C4-2B (cell line): ENCODE measurements around the gene MAP3K6.

Experiments used
- H3K27ac ChIP-seq: fragments of 450-650 bp; 2 replicates; pipeline ENCODE4 v1.5.1; 2017
- ZFX ChIP-seq: fragments of 450-650 bp; IDR thresholded peaks from 2 replicates; pipeline ENCODE4 v1.6.1; 2017
- TF ChIP-seq, protein P1 (sequence below): fragments of 450-650 bp; conservative IDR thresholded peaks from 2 replicates; pipeline ENCODE4 v1.5.1; 2017; ENCODE audit warnings: mild to moderate bottlenecking

MAP3K6 gene

DNA sequence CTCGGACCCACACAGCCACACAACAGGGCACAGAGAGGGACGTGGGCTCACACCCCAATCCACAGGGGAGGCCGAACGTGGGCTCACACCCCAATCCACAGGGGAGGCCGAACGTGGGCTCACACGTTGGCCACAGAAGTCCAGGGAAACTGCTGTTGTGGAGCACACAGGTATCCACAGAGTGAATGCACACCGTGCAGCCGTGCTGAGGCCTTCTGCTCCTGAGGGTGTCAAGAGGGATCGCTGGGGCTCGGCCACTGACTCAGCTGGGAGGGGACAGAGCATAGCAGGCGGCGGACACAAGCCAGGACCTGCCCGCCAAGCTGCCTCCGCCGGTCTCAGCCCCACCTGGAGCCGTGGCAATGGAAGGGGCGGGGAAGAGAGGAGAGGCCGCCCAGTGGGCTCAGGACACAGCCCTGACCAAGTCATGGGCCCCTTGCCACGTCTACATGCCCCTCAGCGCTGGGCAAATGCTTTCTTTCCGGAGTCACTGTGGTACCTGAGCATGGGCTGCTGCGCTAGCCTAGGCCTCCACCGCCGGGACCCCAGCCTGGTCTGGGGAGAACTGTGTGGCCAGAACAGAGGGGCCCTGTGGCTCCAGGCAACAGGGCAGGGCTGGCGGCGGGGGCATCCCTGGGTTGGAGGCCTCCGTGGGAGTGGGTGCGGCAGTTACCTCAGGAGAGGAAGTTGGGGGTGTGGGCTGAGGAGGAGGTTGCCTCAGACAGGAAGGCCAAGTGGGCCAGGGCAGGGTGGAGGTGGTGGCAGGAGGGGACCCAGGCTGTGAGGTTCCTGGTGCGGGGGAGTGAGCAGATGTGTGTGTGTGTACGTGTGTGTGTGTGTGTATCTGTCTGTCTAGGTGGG, 23.8 kb downstream of the MAP3K6 start:
- H3K27ac ChIP-seq = peak overlapping the region; percentile 70
- no peak for TF ChIP-seq ZFX
- TF ChIP-seq, protein P1, sequence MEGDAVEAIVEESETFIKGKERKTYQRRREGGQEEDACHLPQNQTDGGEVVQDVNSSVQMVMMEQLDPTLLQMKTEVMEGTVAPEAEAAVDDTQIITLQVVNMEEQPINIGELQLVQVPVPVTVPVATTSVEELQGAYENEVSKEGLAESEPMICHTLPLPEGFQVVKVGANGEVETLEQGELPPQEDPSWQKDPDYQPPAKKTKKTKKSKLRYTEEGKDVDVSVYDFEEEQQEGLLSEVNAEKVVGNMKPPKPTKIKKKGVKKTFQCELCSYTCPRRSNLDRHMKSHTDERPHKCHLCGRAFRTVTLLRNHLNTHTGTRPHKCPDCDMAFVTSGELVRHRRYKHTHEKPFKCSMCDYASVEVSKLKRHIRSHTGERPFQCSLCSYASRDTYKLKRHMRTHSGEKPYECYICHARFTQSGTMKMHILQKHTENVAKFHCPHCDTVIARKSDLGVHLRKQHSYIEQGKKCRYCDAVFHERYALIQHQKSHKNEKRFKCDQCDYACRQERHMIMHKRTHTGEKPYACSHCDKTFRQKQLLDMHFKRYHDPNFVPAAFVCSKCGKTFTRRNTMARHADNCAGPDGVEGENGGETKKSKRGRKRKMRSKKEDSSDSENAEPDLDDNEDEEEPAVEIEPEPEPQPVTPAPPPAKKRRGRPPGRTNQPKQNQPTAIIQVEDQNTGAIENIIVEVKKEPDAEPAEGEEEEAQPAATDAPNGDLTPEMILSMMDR = no peak

DNA sequence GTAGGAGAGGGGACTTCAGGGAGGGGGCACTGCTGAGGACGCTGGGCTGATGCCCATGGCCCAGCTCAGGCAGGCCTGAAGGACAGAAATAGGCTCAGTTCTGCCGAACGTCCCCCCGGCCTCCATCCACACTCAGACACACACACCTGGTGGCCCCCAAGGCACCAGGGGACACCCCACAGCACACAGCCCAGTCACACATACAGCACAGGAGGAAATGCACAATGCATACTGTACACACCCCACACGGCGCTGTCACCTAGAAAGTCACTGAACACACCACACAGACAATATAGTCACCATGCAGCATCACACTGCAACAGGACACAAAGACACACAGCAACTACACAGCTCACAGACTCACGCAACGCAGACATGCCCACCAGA, 24.4 kb downstream of the MAP3K6 start:
- TF ChIP-seq ZFX = no peak
- TF ChIP-seq, protein P1 = no peak
- H3K27ac ChIP-seq = peak overlapping the region; percentile 70

DNA sequence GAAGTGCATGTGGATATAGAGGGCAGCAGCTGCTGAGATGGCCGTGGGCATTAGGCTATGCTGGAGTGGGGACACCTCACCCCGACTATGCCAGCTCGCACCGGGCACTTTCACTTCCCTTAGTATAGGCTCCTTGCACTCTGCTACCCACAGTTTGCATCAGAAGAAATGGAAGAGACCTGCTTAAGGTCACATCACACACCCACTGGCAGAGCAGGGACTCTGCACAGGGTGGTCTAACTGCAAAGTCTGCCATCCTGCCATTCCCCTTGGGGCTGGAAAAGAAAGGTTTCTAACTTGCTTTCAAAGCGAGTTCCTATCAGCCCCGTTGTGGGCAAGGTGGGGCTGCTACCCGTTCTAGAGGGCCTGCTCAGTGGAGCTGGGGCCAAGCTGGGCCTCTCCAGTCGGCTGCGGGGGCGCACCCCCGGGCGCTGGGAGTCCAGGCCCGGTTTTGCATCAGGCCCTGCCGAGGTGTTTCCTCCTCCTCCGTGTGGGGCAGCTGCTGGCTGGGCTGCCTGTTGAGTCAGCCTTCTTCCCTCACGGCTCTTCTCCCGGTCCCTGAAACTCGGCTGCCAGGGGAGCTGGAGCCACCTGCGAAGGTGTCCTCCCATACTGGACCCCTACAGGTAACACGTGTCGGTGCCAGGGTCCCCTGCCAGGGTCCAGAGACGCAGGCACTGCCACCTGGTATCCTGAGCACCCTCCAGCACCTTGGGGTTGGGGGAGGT, 25.1 kb downstream of the MAP3K6 start, which contains the start of gene SYTL1:
Gene SYTL1, plus strand, starts transcription at position 498 of the 728 bp plus-strand sequence. CDS start 3,313 bp downstream, outside the sequence.
- H3K27ac ChIP-seq = peak within 1 kb of the TSS; percentile 70
- TF ChIP-seq ZFX = no peak; the same call in 1 of the 2 replicates

DNA sequence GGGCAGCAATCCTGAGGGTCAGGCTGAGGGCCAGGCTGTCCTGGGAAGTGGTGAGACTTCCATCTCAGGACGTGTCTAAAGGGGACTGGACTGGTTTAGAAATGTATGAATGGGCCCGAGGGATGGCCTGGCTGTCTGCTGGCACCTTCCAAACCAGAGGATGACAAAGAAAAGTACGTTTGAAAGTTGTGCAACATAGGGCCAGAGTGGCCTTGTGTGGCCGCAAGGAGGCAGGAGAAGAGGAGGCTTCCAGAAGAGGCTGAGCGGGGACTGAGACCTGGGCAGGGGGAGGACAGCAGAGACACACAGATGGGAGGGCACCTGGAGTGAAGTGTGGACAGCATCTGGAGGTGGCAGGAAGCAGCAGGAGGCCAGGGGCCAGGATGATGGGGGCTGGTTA, 27.5 kb downstream of the MAP3K6 start:
- TF ChIP-seq ZFX = no peak
- TF ChIP-seq, protein P1 = no peak
- no peak overlapping the region for H3K27ac ChIP-seq

DNA sequence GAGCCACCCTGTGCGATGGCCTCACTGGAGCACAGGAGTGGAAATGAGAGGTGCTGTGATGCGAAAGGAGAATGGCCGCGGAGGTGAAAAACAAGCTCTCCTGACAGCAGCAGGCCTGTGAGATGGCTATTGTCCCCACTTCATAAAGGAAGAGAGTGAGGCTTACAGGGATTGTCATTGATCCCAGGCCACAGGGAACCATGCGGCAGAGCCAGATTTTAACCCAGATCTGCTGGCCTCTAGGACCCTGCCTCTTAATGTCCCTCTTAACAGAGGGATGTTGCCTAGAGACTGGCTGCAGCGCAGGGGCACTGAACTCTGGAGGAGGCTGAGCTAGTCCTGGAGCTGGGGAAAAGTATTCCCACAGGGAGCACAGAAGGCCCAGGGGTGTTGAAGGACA, 28.0 kb downstream of the MAP3K6 start:
- TF ChIP-seq, protein P1 = no peak
- TF ChIP-seq ZFX = no peak
- no peak overlapping the region for H3K27ac ChIP-seq

DNA sequence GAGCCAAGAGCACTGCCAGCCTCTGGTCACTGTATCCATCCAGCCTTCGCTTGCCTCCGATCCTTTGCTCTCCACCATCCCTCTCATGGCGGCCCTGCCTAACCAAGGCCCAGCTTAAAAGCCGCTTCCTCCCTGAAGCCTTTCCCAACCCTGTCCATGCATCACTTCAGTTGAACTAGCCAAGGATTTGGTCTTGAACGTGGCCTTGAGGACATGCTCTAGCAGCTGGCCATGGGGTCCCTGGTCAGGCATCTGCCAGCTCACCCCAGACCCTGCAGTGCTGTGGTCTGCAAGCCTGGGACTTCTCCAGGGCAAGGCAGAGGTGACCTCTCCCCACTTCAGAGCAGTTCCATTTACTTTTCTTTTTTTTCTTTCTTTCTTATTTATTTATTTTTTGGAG, 30.0 kb downstream of the MAP3K6 start:
- TF ChIP-seq, protein P1 = no peak
- no peak for TF ChIP-seq ZFX
- H3K27ac ChIP-seq = no peak overlapping the region

DNA sequence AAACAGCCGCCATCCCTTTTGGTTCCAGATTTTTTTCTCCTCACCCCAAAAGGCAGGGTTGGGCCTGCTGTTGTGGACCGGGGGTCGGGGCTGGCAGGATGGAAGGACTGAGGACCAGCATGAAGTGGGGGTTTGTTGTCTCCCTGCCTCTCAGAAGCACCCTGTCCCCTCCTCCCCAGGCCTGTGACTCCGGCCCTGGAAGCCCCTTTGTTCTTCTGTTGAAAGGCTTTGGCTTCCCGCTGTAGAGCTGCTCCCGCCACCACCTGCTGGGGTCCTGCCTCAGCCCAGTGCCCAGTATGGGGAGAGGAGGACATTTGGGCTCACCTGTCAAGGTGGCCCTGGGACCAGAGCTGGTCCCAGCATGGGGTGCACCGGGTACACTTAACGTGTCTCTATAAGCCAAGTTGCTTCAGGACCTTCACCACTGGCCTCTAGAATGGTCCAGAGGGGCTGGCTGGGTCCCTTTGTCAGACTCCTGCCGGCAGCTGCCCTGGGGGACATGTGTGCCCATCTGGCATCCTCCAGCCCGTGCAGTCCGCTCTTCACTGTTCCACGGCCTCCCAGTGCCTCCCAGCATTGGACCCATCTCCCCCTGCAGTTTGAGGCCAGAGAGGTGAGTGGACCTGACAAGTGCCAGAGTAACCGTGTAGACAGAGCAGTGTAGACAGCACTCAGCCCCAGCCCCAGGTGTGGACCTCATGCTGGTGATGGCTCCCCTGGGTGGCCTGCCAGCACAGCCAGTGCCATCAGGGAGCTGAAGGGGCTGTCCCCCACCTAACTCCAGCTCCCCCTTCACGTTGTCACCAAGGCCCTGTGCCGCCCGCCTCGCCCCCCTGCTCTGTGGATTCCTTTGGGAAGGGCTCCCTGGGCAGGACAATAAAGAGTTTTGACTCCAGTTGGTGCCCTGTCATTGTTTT, 31.0 kb downstream of the MAP3K6 start:
- H3K27ac ChIP-seq = no peak overlapping the region
- TF ChIP-seq, protein P1 = no peak
- no peak for TF ChIP-seq ZFX
